GF-D8 (cell line): ENCODE data around the gene KRTAP4-3.
"Not testable (repeated sequence)": the region's sequence is repeated elsewhere in the genome, so short reads cannot be mapped to it uniquely, and the experiment has no call there.

Source experiments
- DNase-seq: peaks from one replicate; lab custom pipeline; 2025; lab: John Stamatoyannopoulos, UW

Gene KRTAP4-3

GRCh38 chr17:41117846-41118386 is 50.1 kb downstream of the KRTAP4-3 start, which contains the start of gene KRTAP4-11:
Gene KRTAP4-11 (minus strand): TSS chr17:41118373. CDS start chr17:41118315, 58 bp downstream.
- not testable (repeated sequence) for DNase-seq
